NCI-H2196 treated with DMSO at 0.1 percent for 48 hours (cell line): ENCODE results near the gene SLC1A2.

Source experiments
- DNase-seq: peaks from one replicate; lab custom pipeline; 2025; ENCODE audit not compliant: unreplicated experiment; lab: John Stamatoyannopoulos, UW

Gene SLC1A2

DNA sequence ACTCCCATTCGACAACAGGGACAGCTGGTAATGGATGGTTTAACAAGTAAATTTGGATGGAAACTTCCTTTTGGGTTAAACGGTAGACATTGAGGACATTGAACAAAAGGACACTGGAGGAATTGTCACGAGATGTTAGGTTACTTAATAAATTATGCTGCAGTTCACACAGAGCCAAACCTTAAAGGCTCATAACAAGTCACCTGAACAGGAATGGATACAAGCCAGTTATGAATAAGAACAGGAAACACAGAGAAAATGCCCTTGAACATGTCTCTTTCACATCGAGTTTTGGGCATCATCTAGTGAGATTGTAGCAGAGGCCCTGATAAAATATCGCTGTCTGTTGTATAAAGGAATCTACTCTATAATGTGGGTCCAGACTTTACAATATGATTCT lies 214.7 kb downstream of the SLC1A2 start:
- DNase-seq, result no peak
